CD14-positive monocyte (primary cell): Measurements from ENCODE around the gene PRKD3. TPM values are rescaled to one million over a fixed set of nuclear protein-coding genes. Genes with fewer than 3 reads are reported as not detected.
A peak's percentile ranks its signal among the peaks of the same experiment; 100 is the strongest.

Experiments used
- DNase-seq, 3 donors: peaks; one replicate each; pipeline ENCODE4 v3.0.0-alpha.2; 2011 to 2022
- H2AFZ ChIP-seq: 2 replicates; pipeline ENCODE4 v1.6.0; 2012; ENCODE audit warnings: mild to moderate bottlenecking, low read depth, low read length, inconsistent platforms; ENCODE audit not compliant: insufficient read depth, poor library complexity, severe bottlenecking
- H3K27ac ChIP-seq, 2 donors: 1 replicate in 1 of 2; 2 replicates in 1 of 2; pipeline ENCODE4 v1.5.1; 2012 to 2013; ENCODE audit warnings: low read length in 2 of 2, control low read depth in 1 of 2, inconsistent platforms in 1 of 2, low read depth in 1 of 2, mild to moderate bottlenecking in 1 of 2
- H3K27me3 ChIP-seq, 2 donors: one replicate each; pipeline versions ENCODE4 v1.6.0 to v1.6.1; 2011 to 2013; ENCODE audit warnings: low read length in 2 of 2; ENCODE audit not compliant: control insufficient read depth in 2 of 2, insufficient read depth in 2 of 2
- H3K36me3 ChIP-seq, 2 donors: replicated peaks in 1 of 2; 1 replicate in 1 of 2; 2 replicates in 1 of 2; pipeline versions ENCODE4 v1.5.1 to v1.6.1; 2012 to 2013; ENCODE audit warnings: low read length in 2 of 2, control low read depth in 1 of 2, inconsistent platforms in 1 of 2, mild to moderate bottlenecking in 1 of 2; ENCODE audit not compliant: insufficient read depth in 2 of 2, control insufficient read depth in 1 of 2
- H3K4me1 ChIP-seq, 2 donors: 1 replicate in 1 of 2; 2 replicates in 1 of 2; pipeline versions ENCODE4 v1.5.1 to v1.6.1; 2012 to 2013; ENCODE audit warnings: low read length in 2 of 2, control low read depth in 1 of 2, inconsistent platforms in 1 of 2, mild to moderate bottlenecking in 1 of 2, moderate library complexity in 1 of 2; ENCODE audit not compliant: insufficient read depth in 2 of 2, control insufficient read depth in 1 of 2
- H3K4me2 ChIP-seq: replicated peaks from 2 replicates; pipeline ENCODE3; 2012; ENCODE audit warnings: low read length, moderate library complexity, mild to moderate bottlenecking; ENCODE audit not compliant: poor library complexity, severe bottlenecking; ENCODE audit errors: extremely low read depth
- H3K4me3 ChIP-seq, 3 experiments: fragments of 200-600 bp in 1 of 3; sonication (generic) in 1 of 3; replicated peaks in 1 of 3; 1 replicate in 2 of 3; 2 replicates in 1 of 3; pipeline ENCODE4 v1.5.1; 2011 to 2013; ENCODE audit warnings: low read length in 3 of 3, mild to moderate bottlenecking in 3 of 3, control low read depth in 2 of 3, low read depth in 2 of 3, inconsistent platforms in 1 of 3, moderate library complexity in 1 of 3
- H3K79me2 ChIP-seq: 2 replicates; pipeline ENCODE4 v1.6.0; 2012; ENCODE audit warnings: mild to moderate bottlenecking, control low read depth, inconsistent platforms, low read length, moderate library complexity; ENCODE audit not compliant: insufficient read depth
- H3K9ac ChIP-seq: 2 replicates; pipeline ENCODE4 v1.6.0; 2017; ENCODE audit warnings: low read length, mild to moderate bottlenecking; ENCODE audit not compliant: insufficient read depth, poor library complexity, severe bottlenecking
- H3K9me3 ChIP-seq, 2 donors: replicated peaks in 1 of 2; 1 replicate in 1 of 2; 2 replicates in 1 of 2; pipeline versions ENCODE4 v1.5.1 to v1.6.1; 2012 to 2013; ENCODE audit warnings: low read length in 2 of 2, control low read depth in 1 of 2; ENCODE audit not compliant: control insufficient read depth in 1 of 2, insufficient read depth in 1 of 2
- H4K20me1 ChIP-seq: 2 replicates; pipeline ENCODE4 v1.6.0; 2012; ENCODE audit warnings: mild to moderate bottlenecking, low read length, control low read depth, moderate library complexity; ENCODE audit not compliant: insufficient read depth
- H3K27ac Mint-ChIP-seq, 7 donors: one replicate each; pipeline ENCODE4 v1.8.0; 2020; ENCODE audit warnings: mild to moderate bottlenecking in 7 of 7, mixed read lengths in 7 of 7, moderate library complexity in 6 of 7, inconsistent platforms in 2 of 7
- H3K27me3 Mint-ChIP-seq, 3 donors: one replicate each; pipeline ENCODE4 v1.8.0; 2021 to 2022; ENCODE audit warnings: low read depth in 3 of 3, mild to moderate bottlenecking in 3 of 3, mixed read lengths in 3 of 3, moderate library complexity in 3 of 3, inconsistent platforms in 1 of 3
- H3K36me3 Mint-ChIP-seq, 2 donors: one replicate each; pipeline ENCODE4 v1.8.0; 2020; ENCODE audit warnings: mixed read lengths in 2 of 2, inconsistent platforms in 1 of 2, mild to moderate bottlenecking in 1 of 2
- H3K4me1 Mint-ChIP-seq: one replicate; pipeline ENCODE4 v1.8.0; 2020; ENCODE audit warnings: mild to moderate bottlenecking, mixed read lengths
- H3K4me3 Mint-ChIP-seq, 2 donors: one replicate each; pipeline ENCODE4 v1.8.0; 2020; ENCODE audit warnings: mild to moderate bottlenecking in 2 of 2, mixed read lengths in 2 of 2, moderate library complexity in 1 of 2
- H3K9me3 Mint-ChIP-seq, 7 donors: one replicate each; pipeline ENCODE4 v1.8.0; 2020 to 2022; ENCODE audit warnings: mixed read lengths in 7 of 7, mild to moderate bottlenecking in 6 of 7, moderate library complexity in 6 of 7, inconsistent platforms in 2 of 7
- WGBS: methylation state at CpG from one replicate; pipeline ENCODE4 v1.1.5; 2013; ENCODE audit warnings: missing lambda C conversion rate; ENCODE audit not compliant: insufficient coverage; 5-methylcytosine and 5-hydroxymethylcytosine counted together
- intact Hi-C, 2 donors: fragments of 100-400 bp; cut with micrococcal nuclease; formaldehyde crosslinking; loops; one replicate each; pipeline versions ENCODE4 v1.15.0 to v1.15.1; 2023
- polyA plus RNA-seq, 3 donors: library from polyadenylated mRNA; depleted of rRNA in 1 of 3; unstranded in 2 of 3; stranded (reverse) in 1 of 3; fragments of 300-500 nt in 2 of 3; fragments of >200 nt in 1 of 3; fragmentation: Illumina TruSeq in 2 of 3; gene quantifications; 1 replicate in 2 of 3; 2 replicates in 1 of 3; pipeline ENCODE4 v1.2.3, GENCODE V29; 2012 to 2021
- TF ChIP-seq, protein P1 (sequence below): fragments of 200-600 bp; IDR thresholded peaks from one replicate; pipeline ENCODE4 v1.8.0; 2022; ENCODE audit warnings: antibody characterized with exemption, mild to moderate bottlenecking

The PRKD3 gene
- polyA plus RNA-seq, 3 donors: 14.2 to 17.5 (median 16.9) TPM

GRCh38 chr2:37321029-37321682 lies 3.5 kb downstream of the PRKD3 start:
- peak overlapping the region in 1 of 2 donors; percentile 33 for H3K27ac ChIP-seq
- no CpG with 5 or more reads among the region's 4 CpGs for WGBS
- peaks cover 12% of the 10 kb centered on the region for H4K20me1 ChIP-seq
- no peaks in the 10 kb centered on the region for H3K9me3 ChIP-seq
- Mint-ChIP-seq H3K9me3 (peaks cover 0 to 1% (median 0%) of the 10 kb centered on the region in 7 donors), H3K27me3 (peaks cover 0 to 2% (median 0%) of the 10 kb centered on the region in 3 donors), H3K36me3 (peaks cover 4 to 7% of the 10 kb centered on the region in 2 donors), H3K4me3 (no peak overlapping the region), H3K4me1 (peaks cover 69% of the 10 kb centered on the region), H3K27ac (peak overlapping the region in 2 of 7 donors; percentile 15 to 56)
- intact Hi-C loops: no loop called here
- H3K36me3 ChIP-seq: peaks cover 0 to 7% of the 10 kb centered on the region in 2 donors
- H3K4me3 ChIP-seq: no peak overlapping the region
- H2AFZ ChIP-seq: no peak overlapping the region
- no peak overlapping the region for H3K4me2 ChIP-seq
- DNase-seq: no peak
- H3K79me2 ChIP-seq: peaks cover 74% of the 10 kb centered on the region
- peaks cover 47 to 71% of the 10 kb centered on the region in 2 donors for H3K4me1 ChIP-seq
- no peaks in the 10 kb centered on the region for H3K27me3 ChIP-seq
- TF ChIP-seq, protein P1, sequence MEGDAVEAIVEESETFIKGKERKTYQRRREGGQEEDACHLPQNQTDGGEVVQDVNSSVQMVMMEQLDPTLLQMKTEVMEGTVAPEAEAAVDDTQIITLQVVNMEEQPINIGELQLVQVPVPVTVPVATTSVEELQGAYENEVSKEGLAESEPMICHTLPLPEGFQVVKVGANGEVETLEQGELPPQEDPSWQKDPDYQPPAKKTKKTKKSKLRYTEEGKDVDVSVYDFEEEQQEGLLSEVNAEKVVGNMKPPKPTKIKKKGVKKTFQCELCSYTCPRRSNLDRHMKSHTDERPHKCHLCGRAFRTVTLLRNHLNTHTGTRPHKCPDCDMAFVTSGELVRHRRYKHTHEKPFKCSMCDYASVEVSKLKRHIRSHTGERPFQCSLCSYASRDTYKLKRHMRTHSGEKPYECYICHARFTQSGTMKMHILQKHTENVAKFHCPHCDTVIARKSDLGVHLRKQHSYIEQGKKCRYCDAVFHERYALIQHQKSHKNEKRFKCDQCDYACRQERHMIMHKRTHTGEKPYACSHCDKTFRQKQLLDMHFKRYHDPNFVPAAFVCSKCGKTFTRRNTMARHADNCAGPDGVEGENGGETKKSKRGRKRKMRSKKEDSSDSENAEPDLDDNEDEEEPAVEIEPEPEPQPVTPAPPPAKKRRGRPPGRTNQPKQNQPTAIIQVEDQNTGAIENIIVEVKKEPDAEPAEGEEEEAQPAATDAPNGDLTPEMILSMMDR: no peak
- no peak overlapping the region for H3K9ac ChIP-seq

DNA sequence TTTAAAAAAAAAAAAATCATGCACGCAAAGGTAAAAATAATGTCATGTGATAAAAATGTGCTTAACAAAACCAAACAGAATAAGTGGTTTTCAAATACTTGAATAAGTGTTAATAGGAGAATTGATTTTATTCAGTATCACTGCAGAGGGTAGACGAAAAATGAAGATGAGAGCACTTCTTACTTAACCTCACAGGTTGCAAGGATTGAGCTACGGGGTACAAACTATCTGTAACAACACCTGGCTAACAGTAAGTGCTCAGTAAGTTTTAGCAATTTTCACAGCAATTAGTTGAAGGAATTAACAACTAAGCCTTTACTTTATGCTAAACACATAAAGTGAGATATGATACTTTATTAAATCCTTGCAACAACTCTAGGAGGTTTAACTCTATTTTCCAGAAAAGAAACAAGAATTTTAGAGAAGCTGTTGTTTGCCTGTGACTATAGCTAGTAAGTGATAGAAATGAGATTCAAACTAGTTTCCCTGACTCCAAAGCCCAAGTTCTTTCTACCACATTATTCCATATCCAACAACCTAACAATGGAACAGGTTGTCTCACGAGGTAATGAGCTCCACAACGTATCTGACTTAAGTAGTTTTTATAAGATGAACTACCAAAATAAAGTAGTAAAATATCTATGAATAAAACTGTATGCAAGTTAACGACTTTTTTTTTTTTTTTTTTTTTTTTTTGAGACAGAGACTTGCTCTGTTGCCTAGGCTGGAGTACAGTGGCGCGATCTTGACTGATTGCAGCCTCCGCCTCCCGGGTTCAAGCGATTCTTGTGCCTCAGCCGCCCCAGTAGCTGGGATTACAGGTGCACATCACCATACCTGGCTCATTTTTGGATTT lies 4.7 kb downstream of the PRKD3 start:
- peaks cover 10 to 15% of the 10 kb centered on the region in 2 donors for H3K36me3 Mint-ChIP-seq
- H3K4me1 Mint-ChIP-seq: peaks cover 69% of the 10 kb centered on the region
- Histone ChIP-seq H3K9ac (no peak overlapping the region), H3K4me2 (no peak overlapping the region), H3K4me3 (no peak overlapping the region), H4K20me1 (peaks cover 12% of the 10 kb centered on the region), H2AFZ (no peak overlapping the region), H3K36me3 (peaks cover 0 to 13% of the 10 kb centered on the region in 2 donors), H3K9me3 (no peaks in the 10 kb centered on the region), H3K4me1 (peaks cover 37 to 59% of the 10 kb centered on the region in 2 donors), H3K79me2 (peaks cover 86% of the 10 kb centered on the region), H3K27me3 (no peaks in the 10 kb centered on the region), H3K27ac (no peak overlapping the region)
- peaks cover 0 to 1% (median 0%) of the 10 kb centered on the region in 7 donors for H3K9me3 Mint-ChIP-seq
- WGBS: 100% methylated on average over 6 of the region's 12 CpGs
- no peak overlapping the region for H3K27ac Mint-ChIP-seq
- no peaks in the 10 kb centered on the region for H3K27me3 Mint-ChIP-seq
- TF ChIP-seq, protein P1: no peak
- no peak overlapping the region for H3K4me3 Mint-ChIP-seq
- no peak for DNase-seq
- intact Hi-C loops: no loop called here
